ENCODE results near the gene C6orf118.

C6orf118 gene

GRCh38 chr6:165308926-165309731 lies at the start of gene C6orf118:
Gene C6orf118 (minus strand): TSS chr6:165309605. CDS start chr6:165309586, 19 bp downstream.
- DNase-seq (ENCODE audit: low read depth), result no peak

DNA sequence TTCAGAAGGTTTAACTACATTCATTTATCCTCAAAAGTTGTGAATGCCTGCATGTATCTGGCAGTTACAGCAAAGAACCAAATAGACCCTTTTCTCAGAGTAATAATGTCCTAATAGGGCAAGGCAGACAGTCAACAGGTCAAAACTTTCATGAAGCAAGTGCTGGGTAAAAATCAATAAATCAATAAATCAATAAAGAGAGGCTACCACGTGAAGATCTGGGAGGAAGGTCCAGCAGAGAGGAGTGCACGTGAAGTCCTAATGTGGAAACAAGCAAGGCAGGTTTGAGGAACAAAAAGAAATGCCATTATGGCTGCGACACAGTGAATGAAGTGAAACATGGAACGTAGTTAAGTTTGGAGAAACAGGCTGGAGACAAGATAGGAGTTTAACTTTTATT lies 36.3 kb upstream of the C6orf118 start:
- DNase-seq (ENCODE audit: low read depth), result no peak

GRCh38 chr6:165340532-165340931 lies 31.1 kb upstream of the C6orf118 start:
- DNase-seq (ENCODE audit: low read depth), result no peak

- no peak for DNase-seq (ENCODE audit: low read depth)
These were observed 16.2 kb upstream of the C6orf118 start for GRCh38 chr6:165325609-165326008.

GRCh38 chr6:165321555-165322145 lies 12.2 kb upstream of the C6orf118 start:
- no peak for DNase-seq (ENCODE audit: low read depth)

DNA sequence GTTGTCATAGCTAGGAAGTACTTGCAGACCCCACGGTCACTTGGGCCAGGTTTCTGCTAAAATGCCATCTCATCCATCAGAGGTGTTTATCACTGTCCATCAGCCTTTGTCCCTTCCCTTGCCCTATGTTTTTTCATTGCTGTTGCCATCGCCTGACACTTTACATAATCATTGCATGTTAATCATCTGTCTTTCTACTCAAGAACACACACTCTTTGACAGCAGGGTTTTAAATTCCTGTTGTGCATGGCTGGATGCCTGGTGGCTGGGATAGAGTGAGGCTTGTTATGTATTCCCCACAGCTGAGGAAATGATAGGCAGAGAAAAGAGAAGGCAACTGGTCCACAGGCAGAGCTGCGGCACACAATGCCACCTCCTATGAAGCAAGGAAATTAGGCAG lies 11.7 kb upstream of the C6orf118 start:
- no peak for DNase-seq (ENCODE audit: low read depth)

GRCh38 chr6:165317723-165318122 lies 8.3 kb upstream of the C6orf118 start:
- DNase-seq (ENCODE audit: low read depth), result no peak

- DNase-seq (ENCODE audit: low read depth), result no peak
These were observed 2.5 kb downstream of the C6orf118 start for GRCh38 chr6:165306955-165307354.

- DNase-seq (ENCODE audit: low read depth), result no peak
These were observed 7.8 kb downstream of the C6orf118 start for GRCh38 chr6:165301372-165302246.

DNA sequence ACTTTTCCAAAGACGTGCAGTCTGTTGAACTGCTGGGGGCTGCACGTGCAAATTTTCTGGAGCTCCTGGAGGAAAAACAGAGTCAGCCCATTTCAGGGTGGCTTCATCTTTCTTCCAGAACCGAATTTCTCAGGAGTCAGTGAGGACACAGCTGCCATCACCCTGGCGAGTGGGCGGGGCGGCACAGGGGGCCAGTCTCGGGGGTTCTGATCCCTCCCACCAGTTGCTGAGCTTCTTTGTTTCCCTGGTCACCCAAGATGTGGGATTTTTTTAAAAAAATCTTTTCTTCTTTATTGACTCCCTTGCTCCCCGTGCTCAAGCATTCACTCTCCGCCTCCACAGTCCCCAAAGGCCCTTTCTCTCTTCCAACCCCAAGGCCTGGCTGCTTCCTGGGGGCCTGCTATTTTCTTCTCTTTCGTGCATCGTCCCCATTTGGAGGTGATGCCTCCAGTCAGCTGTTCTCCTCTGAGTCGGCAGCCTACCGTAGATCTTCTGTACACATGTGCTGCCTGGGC lies 8.9 kb downstream of the C6orf118 start:
- DNase-seq (ENCODE audit: low read depth), result no peak

GRCh38 chr6:165298875-165299274 lies 10.5 kb downstream of the C6orf118 start:
- DNase-seq (ENCODE audit: low read depth), result no peak

DNA sequence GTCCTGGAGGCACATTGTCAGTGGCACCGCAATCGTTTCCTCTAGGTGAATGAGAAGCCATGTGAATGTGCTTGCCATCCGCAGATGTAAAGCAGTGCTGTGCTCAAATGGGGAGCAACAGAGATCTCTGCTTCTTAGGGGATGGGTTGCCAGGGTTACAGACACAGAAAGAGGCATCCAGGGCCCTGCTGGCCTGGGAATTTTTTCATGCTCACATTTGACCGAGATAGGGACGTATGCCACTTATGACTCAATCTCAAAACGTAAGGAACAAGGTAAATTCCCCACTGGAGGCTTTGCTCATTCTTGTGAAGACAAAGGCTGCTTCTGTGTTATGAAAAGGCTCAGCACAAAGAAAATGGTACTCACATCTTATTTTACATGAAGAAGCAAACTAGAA lies 11.0 kb downstream of the C6orf118 start:
- no peak for DNase-seq (ENCODE audit: low read depth)

GRCh38 chr6:165292657-165293056 lies 16.7 kb downstream of the C6orf118 start:
- DNase-seq (ENCODE audit: low read depth), result no peak

DNA sequence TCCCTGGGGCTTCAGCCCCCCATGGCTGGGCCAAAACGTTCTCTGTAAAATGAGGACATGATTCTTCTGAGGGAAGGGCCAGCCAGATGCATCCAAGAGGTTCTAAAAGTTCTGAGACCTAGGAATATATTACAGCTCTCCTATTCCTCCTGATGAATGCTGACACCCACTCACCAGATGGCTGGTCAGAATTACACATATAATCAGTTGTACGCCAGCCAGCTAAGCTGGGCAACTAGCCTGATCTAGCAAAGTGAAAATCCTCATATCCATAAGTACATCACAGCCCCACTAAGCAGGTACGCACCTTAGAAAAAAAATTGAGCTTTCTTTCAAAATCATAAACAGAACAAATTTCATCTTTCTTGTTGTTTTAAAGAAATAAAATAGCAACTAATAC lies 34.8 kb downstream of the C6orf118 start:
- DNase-seq (ENCODE audit: low read depth), result no peak

DNA sequence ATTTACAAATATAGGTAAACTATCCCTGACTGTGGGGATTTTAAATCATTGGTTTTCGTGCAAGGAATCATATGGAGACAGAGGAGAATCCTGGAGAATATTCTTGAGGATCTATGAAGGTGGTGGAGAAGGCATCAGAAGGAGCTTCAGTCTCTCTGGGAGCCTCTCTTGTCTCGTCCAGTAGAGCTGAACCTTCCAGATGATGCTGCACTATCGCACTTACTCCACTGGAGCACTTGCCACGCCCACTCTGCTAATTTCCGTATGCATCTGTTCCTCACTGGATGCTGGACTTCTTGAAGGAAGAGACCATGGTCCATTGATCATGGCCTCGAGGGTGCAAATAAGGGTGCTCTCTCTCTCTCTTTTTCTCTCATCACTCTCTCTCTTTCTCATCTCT lies 36.8 kb downstream of the C6orf118 start:
- no peak for DNase-seq (ENCODE audit: low read depth)

- DNase-seq (ENCODE audit: low read depth), result no peak
These were observed 40.4 kb downstream of the C6orf118 start for GRCh38 chr6:165268987-165269386.

GRCh38 chr6:165266621-165267020 lies 42.8 kb downstream of the C6orf118 start:
- no peak for DNase-seq (ENCODE audit: low read depth)

- DNase-seq (ENCODE audit: low read depth), result no peak
These were observed 43.2 kb downstream of the C6orf118 start for GRCh38 chr6:165266191-165266590.

DNA sequence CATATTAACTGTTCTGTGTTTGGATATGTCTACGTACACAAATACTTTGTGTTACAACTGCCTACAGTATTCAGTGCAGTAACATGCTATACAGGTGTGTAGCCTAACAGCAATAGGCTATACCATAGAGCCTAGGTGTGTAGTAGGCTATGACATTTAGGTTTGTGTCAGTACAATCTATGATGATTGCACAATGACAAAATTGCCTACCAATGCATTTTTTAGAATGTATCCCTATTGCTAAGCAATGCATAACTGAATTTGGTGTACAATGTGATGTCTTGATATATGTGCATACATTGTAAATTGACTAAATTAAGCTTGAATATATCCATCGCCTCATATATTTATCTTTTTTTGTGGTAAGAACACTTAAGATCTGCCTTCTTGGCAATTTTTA lies 48.9 kb downstream of the C6orf118 start:
- no peak for DNase-seq (ENCODE audit: low read depth)

GRCh38 chr6:165249808-165250207 lies 59.6 kb downstream of the C6orf118 start:
- no peak for DNase-seq (ENCODE audit: low read depth)

DNA sequence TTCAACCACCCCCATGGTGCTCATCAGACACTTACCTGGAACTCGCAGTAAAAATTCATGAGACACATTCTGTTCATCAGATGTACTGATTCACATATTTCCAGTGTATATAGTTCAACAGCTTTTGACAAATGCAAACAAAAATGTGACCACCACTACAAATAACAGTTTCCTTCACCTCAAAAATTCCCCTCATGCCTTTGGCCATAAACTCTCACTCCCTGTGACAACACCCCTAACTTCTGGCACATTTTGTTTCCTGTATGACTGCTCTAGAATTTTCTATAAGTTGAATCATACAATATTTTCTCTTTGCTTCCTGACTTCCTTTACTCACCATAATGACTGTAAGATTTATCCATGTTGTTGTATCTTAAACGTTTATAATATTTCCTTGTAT lies 63.7 kb downstream of the C6orf118 start:
- DNase-seq (ENCODE audit: low read depth), result no peak

GRCh38 chr6:165245287-165245686 lies 64.1 kb downstream of the C6orf118 start:
- DNase-seq (ENCODE audit: low read depth), result no peak

Measured in activated T-cell treated with anti-CD3 and anti-CD28 coated beads for 24 hours (primary cell).